Spinal cord (tissue), 10 donors: ENCODE measurements around the gene CATSPERB. TPM values are rescaled to one million over a fixed set of nuclear protein-coding genes. Genes with fewer than 3 reads are reported as not detected.
A peak's percentile ranks its signal among the peaks of the same experiment; 100 is the strongest.
"Not testable (repeated sequence)": the region's sequence is repeated elsewhere in the genome, so short reads cannot be mapped to it uniquely, and the experiment has no call there.

ENCODE experiments used
- DNase-seq, 6 donors: peaks; one replicate each; pipeline versions ENCODE4 v3.0.0 to v3.0.0-alpha.2; 2013 to 2015; ENCODE audit warnings: low spot score in 6 of 6, low read depth in 4 of 6
- H3K27ac ChIP-seq: one replicate; pipeline ENCODE4 v1.5.1; 2013; ENCODE audit warnings: low read depth, low read length, control low read depth
- H3K27me3 ChIP-seq: one replicate; pipeline ENCODE4 v1.6.1; 2013; ENCODE audit warnings: low read length; ENCODE audit not compliant: control insufficient read depth, insufficient read depth
- H3K36me3 ChIP-seq: one replicate; pipeline ENCODE4 v1.6.1; 2013; ENCODE audit warnings: low read length; ENCODE audit not compliant: control insufficient read depth, insufficient read depth
- H3K4me1 ChIP-seq: one replicate; pipeline ENCODE4 v1.6.1; 2013; ENCODE audit warnings: low read length; ENCODE audit not compliant: control insufficient read depth, insufficient read depth
- H3K4me3 ChIP-seq: one replicate; pipeline ENCODE4 v1.5.1; 2013; ENCODE audit warnings: low read depth, low read length, control low read depth
- H3K9me3 ChIP-seq: one replicate; pipeline ENCODE4 v1.6.1; 2013; ENCODE audit warnings: low read length; ENCODE audit not compliant: control insufficient read depth, insufficient read depth
- WGBS: methylation state at CpG from one replicate; pipeline ENCODE4 v1.1.5; 2013; ENCODE audit warnings: missing lambda C conversion rate; ENCODE audit not compliant: insufficient coverage; 5-methylcytosine and 5-hydroxymethylcytosine counted together
- polyA plus RNA-seq, 2 donors: library from polyadenylated mRNA; unstranded; fragments of 120-200 nt; gene quantifications; one replicate each; pipeline ENCODE4 v1.2.1, GENCODE V29; 2013; ENCODE audit not compliant: insufficient read length in 2 of 2
- total RNA-seq, 2 donors: library from RNA; depleted of rRNA in 1 of 2; stranded (reverse); fragments of 120-200 nt in 1 of 2; fragments of >200 nt in 1 of 2; gene quantifications; one replicate each; pipeline versions ENCODE4 v1.2.3 to v1.2.4, GENCODE V29; 2013 to 2014
- donor health status: healthy.

Gene CATSPERB
- total and polyA plus RNA-seq, 4 donors = 0.29 to 2.1 (median 0.47) TPM

DNA sequence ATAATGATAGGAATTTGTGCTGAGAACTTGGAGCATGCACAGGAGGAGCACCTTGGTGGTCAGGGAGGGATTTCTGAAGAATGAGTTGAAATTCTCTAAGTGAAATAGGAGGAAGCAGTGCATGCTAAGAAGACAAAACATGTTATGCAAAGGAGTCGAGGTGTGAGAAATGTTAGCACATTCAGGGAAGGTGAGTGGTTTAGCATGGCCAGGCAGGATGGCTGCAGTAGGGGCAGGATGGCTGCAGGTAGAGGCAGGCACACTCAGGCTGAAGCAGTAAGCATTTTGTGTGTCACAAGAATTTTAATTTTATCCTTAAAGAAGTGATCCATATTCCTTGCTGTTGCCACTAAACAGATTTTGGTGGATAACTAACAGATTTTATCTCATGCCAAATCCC lies 46.3 kb downstream of the CATSPERB start:
- H3K9me3 ChIP-seq = no peaks in the 10 kb centered on the region
- H3K4me1 ChIP-seq = no peaks in the 10 kb centered on the region
- DNase-seq = no peak
- no peaks in the 10 kb centered on the region for H3K36me3 ChIP-seq
- no peak overlapping the region for H3K4me3 ChIP-seq
- H3K27ac ChIP-seq = no peak overlapping the region
- H3K27me3 ChIP-seq = no peaks in the 10 kb centered on the region
- WGBS = 47% methylated on average over 1 of the region's 1 CpG

DNA sequence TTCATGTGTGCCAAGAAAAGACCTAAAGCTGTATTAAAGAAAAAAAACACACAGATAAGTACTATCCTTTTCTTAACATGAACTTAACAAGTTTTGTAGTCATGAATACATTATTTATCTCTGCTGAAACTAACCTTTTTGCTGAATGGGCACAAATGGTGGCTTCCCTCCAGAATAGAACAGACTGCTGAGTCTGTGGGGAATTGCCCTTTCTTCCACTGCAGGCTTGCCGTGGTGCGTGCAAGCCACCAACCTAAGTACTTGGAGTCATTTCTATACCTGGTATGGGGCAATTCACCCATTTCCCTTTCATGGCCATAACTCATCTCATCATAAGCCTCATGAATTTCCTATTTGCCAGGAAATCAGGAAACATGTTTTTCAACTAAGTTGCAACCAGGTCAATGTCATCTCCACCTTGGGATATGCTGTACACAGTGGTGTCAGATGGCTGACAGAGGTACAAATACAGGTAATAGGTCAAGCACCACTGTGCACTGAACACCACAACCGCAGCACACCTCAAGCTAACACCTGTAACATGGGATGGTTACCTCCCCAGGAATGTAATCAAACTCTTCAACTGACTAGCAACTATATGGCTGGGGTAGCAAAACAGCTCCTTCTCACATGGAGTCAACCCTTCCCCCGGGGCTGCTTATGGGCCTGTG lies 49.9 kb downstream of the CATSPERB start:
- H3K4me1 ChIP-seq = no peaks in the 10 kb centered on the region
- no peak for DNase-seq
- H3K36me3 ChIP-seq = no peaks in the 10 kb centered on the region
- 94% methylated on average over 4 of the region's 4 CpGs for WGBS
- H3K9me3 ChIP-seq = no peaks in the 10 kb centered on the region
- H3K27ac ChIP-seq = no peak overlapping the region
- H3K27me3 ChIP-seq = no peaks in the 10 kb centered on the region
- no peak overlapping the region for H3K4me3 ChIP-seq

DNA sequence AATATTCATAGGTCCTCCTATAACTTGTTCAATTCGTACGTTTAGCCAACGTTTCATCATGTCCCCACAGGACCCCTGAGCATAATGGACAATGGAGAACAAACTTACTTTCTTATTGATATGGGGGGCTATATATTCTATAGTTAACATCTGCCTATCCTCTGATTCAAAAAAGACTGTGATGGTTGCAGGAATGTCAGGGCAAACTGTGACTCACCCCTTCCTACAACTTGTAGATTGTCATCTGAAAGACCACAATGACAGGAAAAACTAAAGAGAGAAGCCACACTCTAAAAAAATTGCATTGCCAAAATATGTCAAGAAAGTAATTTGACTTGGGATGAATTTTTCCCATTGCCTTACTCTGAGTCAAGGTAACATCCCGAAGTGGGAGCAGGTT lies 50.8 kb downstream of the CATSPERB start:
- H3K36me3 ChIP-seq = no peaks in the 10 kb centered on the region
- no peak overlapping the region for H3K4me3 ChIP-seq
- WGBS = 100% methylated on average over 1 of the region's 4 CpGs
- no peaks in the 10 kb centered on the region for H3K4me1 ChIP-seq
- no peak for DNase-seq
- H3K27me3 ChIP-seq = no peaks in the 10 kb centered on the region
- H3K27ac ChIP-seq = no peak overlapping the region
- H3K9me3 ChIP-seq = no peaks in the 10 kb centered on the region

DNA sequence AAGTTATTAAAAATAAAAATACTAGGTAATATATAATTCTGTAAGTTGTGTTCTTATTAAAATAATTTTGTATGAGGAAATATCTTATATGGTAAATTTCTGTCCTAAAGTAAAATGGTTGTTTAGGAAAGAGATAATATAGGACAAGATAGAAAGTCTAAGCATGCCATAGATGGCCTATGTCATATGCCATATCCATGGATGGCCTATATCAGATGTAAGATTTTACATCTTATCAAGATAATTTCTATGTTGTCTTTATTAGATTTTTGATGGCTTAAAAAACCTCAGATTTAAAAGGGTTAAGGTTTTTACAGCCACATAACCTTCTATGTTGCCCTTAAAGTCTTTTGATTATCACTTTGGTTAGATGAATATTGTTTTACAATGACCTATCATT lies 52.6 kb downstream of the CATSPERB start:
- H3K27ac ChIP-seq = no peak overlapping the region
- no peaks in the 10 kb centered on the region for H3K36me3 ChIP-seq
- H3K9me3 ChIP-seq = no peaks in the 10 kb centered on the region
- H3K27me3 ChIP-seq = no peaks in the 10 kb centered on the region
- DNase-seq = no peak
- H3K4me3 ChIP-seq = no peak overlapping the region
- H3K4me1 ChIP-seq = peaks cover 4% of the 10 kb centered on the region

DNA sequence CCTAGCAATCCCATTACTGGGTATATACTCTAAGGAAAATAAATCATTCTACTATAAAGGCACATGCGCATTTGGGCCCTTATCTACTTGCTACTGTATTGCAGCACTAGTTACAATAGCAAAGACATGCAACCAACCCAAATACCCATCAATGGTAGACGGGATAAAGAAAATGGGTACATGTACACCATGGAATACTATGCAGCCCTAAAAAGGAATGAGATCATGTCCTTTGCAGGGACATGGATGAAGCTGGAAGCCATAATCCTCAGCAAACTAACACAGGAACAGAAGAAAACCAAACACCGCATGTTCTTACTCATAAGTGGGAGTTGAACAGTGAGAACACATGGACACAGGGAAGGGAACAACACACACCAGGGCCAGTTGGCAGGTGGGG lies 54.2 kb downstream of the CATSPERB start:
- DNase-seq, H3K36me3 ChIP-seq, H3K9me3 ChIP-seq, H3K27me3 ChIP-seq, H3K4me3 ChIP-seq, H3K4me1 ChIP-seq, H3K27ac ChIP-seq: not testable (repeated sequence)
- WGBS = 100% methylated on average over 1 of the region's 3 CpGs

DNA sequence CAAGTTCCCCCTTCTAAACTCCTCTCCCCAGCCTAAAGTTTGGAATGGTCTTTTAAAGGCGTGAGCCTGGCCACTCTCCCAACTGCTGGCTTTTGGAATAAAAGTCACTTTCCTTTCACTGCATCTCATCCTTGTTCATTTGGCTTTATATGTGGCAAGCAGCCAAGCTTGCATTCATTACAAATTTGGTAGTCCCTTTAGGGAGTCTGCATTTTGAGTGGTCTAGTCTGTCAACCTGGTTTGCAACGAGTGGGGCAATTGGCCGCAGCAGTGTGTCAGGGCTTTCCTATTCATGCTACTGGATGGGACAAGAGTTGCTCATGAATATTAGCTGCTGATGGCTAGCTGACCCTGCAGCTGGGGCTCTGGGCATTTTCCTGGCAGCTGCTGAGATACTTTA lies 57.0 kb downstream of the CATSPERB start:
- H3K9me3 ChIP-seq = no peaks in the 10 kb centered on the region
- DNase-seq = peak in 5 of 6 donors; percentile 4 to 74 (median 35)
- WGBS = 10% methylated on average over 3 of the region's 3 CpGs
- no peaks in the 10 kb centered on the region for H3K36me3 ChIP-seq
- no peak overlapping the region for H3K4me3 ChIP-seq
- H3K4me1 ChIP-seq = peaks cover 4% of the 10 kb centered on the region
- H3K27ac ChIP-seq = no peak overlapping the region
- no peaks in the 10 kb centered on the region for H3K27me3 ChIP-seq

DNA sequence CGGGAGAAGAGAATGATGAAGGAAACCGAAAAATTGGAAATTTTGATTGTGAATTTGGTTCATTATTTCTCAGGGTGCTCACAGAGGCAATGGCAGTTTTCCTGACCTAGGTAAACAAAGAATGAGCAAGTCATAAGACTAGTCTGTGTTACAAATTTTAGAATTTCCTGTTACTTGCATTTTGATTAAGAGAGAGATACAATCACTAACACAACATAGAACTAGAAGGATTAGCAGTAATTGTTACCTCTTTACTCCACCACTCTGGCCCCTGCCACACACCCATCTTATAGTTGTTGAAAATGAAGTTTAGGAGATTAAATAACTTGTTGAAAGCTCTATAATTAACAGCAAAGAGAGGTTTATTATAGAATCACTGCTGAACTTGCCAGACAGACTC lies 62.0 kb downstream of the CATSPERB start:
- peaks cover under 1% of the 10 kb centered on the region for H3K4me1 ChIP-seq
- H3K4me3 ChIP-seq = no peak overlapping the region
- H3K9me3 ChIP-seq = no peaks in the 10 kb centered on the region
- 70% methylated on average over 2 of the region's 2 CpGs for WGBS
- no peak overlapping the region for H3K27ac ChIP-seq
- no peaks in the 10 kb centered on the region for H3K36me3 ChIP-seq
- no peak for DNase-seq
- H3K27me3 ChIP-seq = no peaks in the 10 kb centered on the region

DNA sequence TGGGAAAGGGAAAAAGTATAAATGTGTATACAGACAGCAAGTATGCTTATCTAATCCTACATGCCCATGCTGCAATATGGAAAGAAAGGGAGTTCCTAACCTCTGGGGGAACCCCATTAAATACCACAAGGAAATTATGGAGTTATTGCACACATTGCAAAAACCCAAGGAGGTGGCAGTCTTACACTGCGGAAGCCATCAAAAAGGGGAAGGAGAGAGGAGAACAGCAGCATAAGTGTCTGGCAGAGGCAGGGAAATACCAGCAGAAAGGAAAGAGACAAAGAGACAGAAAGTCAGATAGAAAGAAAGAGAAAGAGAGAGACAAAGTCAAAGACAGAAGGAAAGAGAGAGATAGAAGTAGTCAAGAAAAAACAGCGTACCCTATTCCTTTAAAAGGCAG lies 64.8 kb downstream of the CATSPERB start:
- not testable (repeated sequence) for H3K36me3 ChIP-seq

DNA sequence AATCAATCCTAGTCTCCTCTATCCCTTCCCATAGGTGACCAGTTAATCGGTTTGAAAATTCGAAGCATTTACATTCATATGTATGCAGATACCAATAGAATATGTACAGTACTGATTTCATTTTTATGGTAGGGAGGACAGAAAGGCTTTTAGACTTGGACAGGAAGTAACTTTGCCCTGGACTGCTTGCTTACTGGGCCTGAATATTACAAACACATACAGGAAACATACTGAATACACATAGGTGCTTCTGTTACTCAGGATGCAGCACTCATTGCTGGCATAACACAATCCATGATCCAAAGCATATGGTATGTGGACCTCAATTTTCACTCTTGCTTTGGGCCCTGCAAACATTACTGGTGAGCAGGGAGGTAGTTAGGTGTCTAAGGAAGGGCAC lies 71.1 kb downstream of the CATSPERB start:
- no peak overlapping the region for H3K27ac ChIP-seq
- DNase-seq = no peak
- H3K9me3 ChIP-seq = peaks cover 3% of the 10 kb centered on the region
- no peaks in the 10 kb centered on the region for H3K4me1 ChIP-seq
- H3K4me3 ChIP-seq = no peak overlapping the region
- H3K36me3 ChIP-seq = no peaks in the 10 kb centered on the region
- no CpG with 5 or more reads among the region's 2 CpGs for WGBS
- H3K27me3 ChIP-seq = no peaks in the 10 kb centered on the region

More for the DNA sequence above, 64.8 kb downstream of the CATSPERB start:
- H3K27ac ChIP-seq, H3K4me3 ChIP-seq, H3K27me3 ChIP-seq, DNase-seq, H3K9me3 ChIP-seq, H3K4me1 ChIP-seq: not testable (repeated sequence)
- WGBS = 100% methylated on average over 1 of the region's 2 CpGs

DNA sequence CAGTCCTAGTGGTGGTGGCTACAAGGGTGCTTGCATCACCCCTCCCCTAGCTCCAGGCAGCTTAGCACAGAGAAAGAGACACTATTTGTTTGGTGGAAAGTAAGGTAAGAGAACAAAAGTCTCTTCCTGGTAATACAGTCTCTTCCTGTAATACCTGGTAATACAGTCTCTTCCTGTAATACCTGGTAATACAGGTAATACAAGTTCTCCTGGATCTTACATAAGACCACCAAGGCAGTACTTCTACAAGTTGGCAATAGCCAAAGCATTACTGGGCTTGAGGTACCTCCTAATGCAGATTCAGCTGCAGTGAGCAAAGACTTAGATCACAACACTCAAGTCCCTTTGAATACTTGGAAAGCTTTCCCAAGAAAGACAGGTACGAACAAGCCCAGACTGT lies 77.0 kb downstream of the CATSPERB start:
- DNase-seq = no peak
- H3K27ac ChIP-seq = no peak overlapping the region
- H3K27me3 ChIP-seq = no peaks in the 10 kb centered on the region
- no peaks in the 10 kb centered on the region for H3K36me3 ChIP-seq
- H3K4me3 ChIP-seq = no peak overlapping the region
- H3K9me3 ChIP-seq = peaks cover 3% of the 10 kb centered on the region
- WGBS = no CpG with 5 or more reads among the region's 1 CpG
- no peaks in the 10 kb centered on the region for H3K4me1 ChIP-seq
